ENCODE results near the gene ZNF570. TPM values are rescaled to one million over a fixed set of nuclear protein-coding genes. Genes with fewer than 3 reads are reported as not detected.

The ZNF570 gene
- total and polyA plus RNA-seq, 9 of the 15 experiments (the other 6 are each of a cell fraction or from before 2014, with no cell fraction given), result 0.09 to 0.95 (median 0.38) TPM

- TF ChIP-seq THAP12 (CRISPR knock-in tag; IDR thresholded peaks at IDR 0.05) (no peak), FOS (IDR thresholded peaks at IDR 0.05; ENCODE audit: extremely low read depth, insufficient read length) (no peak), POLR2G (IDR thresholded peaks at IDR 0.05; ENCODE audit: low read depth, low read length) (no peak), ZEB2 (IDR thresholded peaks at IDR 0.05) (no peak), TAF9B (IDR thresholded peaks at IDR 0.05; ENCODE audit: partially characterized antibody) (no peak), ZNF174 (CRISPR knock-in tag; IDR thresholded peaks at IDR 0.05) (no peak), SIX5 (IDR thresholded peaks at IDR 0.05; ENCODE audit: borderline replicate concordance in 1 of 2, insufficient read depth in 1 of 2, low read depth in 1 of 2, low read length in 2 of 2) (no peak), POU5F1 (IDR thresholded peaks at IDR 0.05; ENCODE audit: borderline replicate concordance, low read depth, low read length, partially characterized antibody) (no peak), ELF2 (CRISPR knock-in tag; IDR thresholded peaks at IDR 0.05) (no peak), MEIS2 (IDR thresholded peaks at IDR 0.05; ENCODE audit: partially characterized antibody) (no peak), ATF7 (IDR thresholded peaks at IDR 0.05) (no peak), TRIM25 (IDR thresholded peaks at IDR 0.05; ENCODE audit: borderline replicate concordance) (no peak), SFPQ (IDR thresholded peaks at IDR 0.05; ENCODE audit: low read depth, low read length) (no peak)
These were observed 42.0 kb downstream of the ZNF570 start (continued) for GRCh38 chr19:37511186-37511585.
